Common myeloid progenitor, CD34-positive (primary cell): Measurements from ENCODE around the gene MVD.

Experiments used
- CTCF ChIA-PET: fragments of 350-600 bp; sonication (Branson Sonifier 250); formaldehyde crosslinking; loops from one replicate; lab custom pipeline; 2021; ENCODE audit warnings: antibody characterized with exemption; lab: Charles Lee
- POLR2A ChIA-PET: fragments of 350-600 bp; sonication (Branson Sonifier 250); formaldehyde crosslinking; loops from one replicate; lab custom pipeline; 2021; ENCODE audit warnings: antibody characterized with exemption; lab: Charles Lee
- DNase-seq, 3 donors: peaks; one replicate each; pipeline versions ENCODE4 v3.0.0 to v3.0.0-alpha.2; 2013
- H3K27ac ChIP-seq, 2 experiments: 1 replicate in 1 of 2; 2 replicates in 1 of 2; pipeline ENCODE4 v1.7.0; 2013; ENCODE audit warnings: inconsistent platforms in 2 of 2, low read length in 2 of 2, mild to moderate bottlenecking in 2 of 2, low read depth in 1 of 2, moderate library complexity in 1 of 2; ENCODE audit not compliant: severe bottlenecking in 2 of 2, insufficient read depth in 1 of 2, poor library complexity in 1 of 2
- H3K27me3 ChIP-seq, 5 experiments: replicated peaks in 2 of 5; 1 replicate in 3 of 5; 2 replicates in 2 of 5; pipeline versions ENCODE4 v1.6.1 to v1.7.0; 2013; ENCODE audit warnings: low read length in 4 of 5, mild to moderate bottlenecking in 2 of 5, moderate library complexity in 2 of 5, inconsistent platforms in 1 of 5; ENCODE audit not compliant: insufficient read depth in 5 of 5, control insufficient read depth in 4 of 5
- H3K36me3 ChIP-seq, 4 experiments: 1 replicate in 2 of 4; 2 replicates in 2 of 4; pipeline versions ENCODE4 v1.6.1 to v1.7.0; 2013; ENCODE audit warnings: low read length in 3 of 4, control low read depth in 1 of 4, mild to moderate bottlenecking in 1 of 4; ENCODE audit not compliant: control insufficient read depth in 4 of 4, insufficient read depth in 4 of 4
- H3K4me1 ChIP-seq, 4 experiments: 1 replicate in 3 of 4; 2 replicates in 1 of 4; pipeline versions ENCODE4 v1.6.1 to v1.7.1; 2013; ENCODE audit warnings: low read length in 3 of 4, mild to moderate bottlenecking in 3 of 4, control low read depth in 1 of 4, inconsistent platforms in 1 of 4, moderate library complexity in 1 of 4; ENCODE audit not compliant: control insufficient read depth in 4 of 4, insufficient read depth in 4 of 4; ENCODE audit errors: control extremely low read depth in 1 of 4
- H3K4me3 ChIP-seq, 7 experiments: 1 replicate in 4 of 7; 2 replicates in 3 of 7; pipeline versions ENCODE4 v1.5.1 to v1.7.0; 2013; ENCODE audit warnings: mild to moderate bottlenecking in 7 of 7, low read length in 6 of 7, moderate library complexity in 6 of 7, inconsistent platforms in 2 of 7, low read depth in 2 of 7, control low read depth in 1 of 7; ENCODE audit not compliant: insufficient read depth in 4 of 7, control insufficient read depth in 1 of 7; ENCODE audit errors: extremely low read depth in 1 of 7
- H3K9me3 ChIP-seq, 5 experiments: 1 replicate in 4 of 5; 2 replicates in 1 of 5; pipeline versions ENCODE4 v1.6.1 to v1.7.1; 2013; ENCODE audit warnings: low read length in 4 of 5, mild to moderate bottlenecking in 2 of 5, inconsistent platforms in 1 of 5, low read depth in 1 of 5, moderate library complexity in 1 of 5; ENCODE audit not compliant: control insufficient read depth in 4 of 5, insufficient read depth in 2 of 5; ENCODE audit errors: control extremely low read depth in 1 of 5
- WGBS: methylation state at CpG from one replicate; pipeline ENCODE4 v1.1.5; 2013; ENCODE audit not compliant: insufficient coverage; 5-methylcytosine and 5-hydroxymethylcytosine counted together

MVD gene

GRCh38 chr16:88662222-88662842, 559 bp downstream of the MVD start:
- CTCF ChIA-PET, result interaction anchor here (0.6 to 3.3 kb wide), 3 partner anchors 11 to 45 kb away, joined by 3 to 14 read pairs (median 4); no protein-coding TSS in a partner anchor
- no peak for DNase-seq
- H3K27ac ChIP-seq, result peak overlapping the region; percentile 54 to 89

GRCh38 chr16:88661468-88661867, 1.4 kb downstream of the MVD start:
- Histone ChIP-seq H3K27me3 (no peaks in the 10 kb centered on the region), H3K4me3 (peak overlapping the region in 1 of 7 experiments; percentile 63), H3K9me3 (no peaks in the 10 kb centered on the region), H3K36me3 (peaks cover 0 to 37% (median 9%) of the 10 kb centered on the region in 4 experiments), H3K4me1 (peaks cover 0 to 25% (median 15%) of the 10 kb centered on the region in 4 experiments), H3K27ac (no peak overlapping the region)
- 96% methylated on average over 5 of the region's 10 CpGs for WGBS
- POLR2A ChIA-PET, result no interaction called here
- no peak for DNase-seq
- CTCF ChIA-PET, result no interaction called here

More at GRCh38 chr16:88662222-88662842, 559 bp downstream of the MVD start:
- peak overlapping the region; percentile 66 to 90 (median 82) for H3K4me3 ChIP-seq
- POLR2A ChIA-PET, result interaction anchor here (0.5 to 0.9 kb wide), 3 partner anchors 13 to 122 kb away, joined by 3 read pairs; no protein-coding TSS in a partner anchor
- no peaks in the 10 kb centered on the region for H3K27me3 ChIP-seq
- WGBS, result 4% methylated on average over 41 of the region's 49 CpGs
- peaks cover 0 to 25% (median 15%) of the 10 kb centered on the region in 4 experiments for H3K4me1 ChIP-seq
- no peaks in the 10 kb centered on the region for H3K9me3 ChIP-seq
- peaks cover 0 to 33% (median 7%) of the 10 kb centered on the region in 4 experiments for H3K36me3 ChIP-seq

GRCh38 chr16:88659160-88659559, 3.7 kb downstream of the MVD start:
- ChIA-PET POLR2A (no interaction called here), CTCF (interaction anchor here (0.9 kb wide), 1 partner anchor 45 kb away, joined by 3 read pairs; no protein-coding TSS in a partner anchor)
- peaks cover 0 to 54% (median 20%) of the 10 kb centered on the region in 4 experiments for H3K36me3 ChIP-seq
- no peak overlapping the region for H3K4me3 ChIP-seq
- peaks cover 0 to 16% (median 15%) of the 10 kb centered on the region in 4 experiments for H3K4me1 ChIP-seq
- H3K27ac ChIP-seq, result no peak overlapping the region
- no peaks in the 10 kb centered on the region for H3K9me3 ChIP-seq
- WGBS, result 97% methylated on average over 23 of the region's 25 CpGs
- no peak for DNase-seq
- no peaks in the 10 kb centered on the region for H3K27me3 ChIP-seq

- Histone ChIP-seq H3K4me3 (no peak overlapping the region), H3K27me3 (no peaks in the 10 kb centered on the region), H3K36me3 (peaks cover 0 to 58% (median 22%) of the 10 kb centered on the region in 4 experiments), H3K27ac (no peak overlapping the region), H3K4me1 (peaks cover 0 to 12% (median 11%) of the 10 kb centered on the region in 4 experiments), H3K9me3 (no peaks in the 10 kb centered on the region)
- CTCF ChIA-PET, result interaction anchor here (0.9 kb wide), 1 partner anchor 45 kb away, joined by 3 read pairs; no protein-coding TSS in a partner anchor
- no peak for DNase-seq
- 95% methylated on average over 8 of the region's 15 CpGs for WGBS
- POLR2A ChIA-PET, result no interaction called here
These were observed 4.2 kb downstream of the MVD start for GRCh38 chr16:88658714-88659113.

GRCh38 chr16:88657371-88657770, 5.5 kb downstream of the MVD start:
- Histone ChIP-seq H3K27me3 (no peaks in the 10 kb centered on the region), H3K36me3 (peaks cover 0 to 71% (median 24%) of the 10 kb centered on the region in 4 experiments), H3K4me3 (no peak overlapping the region), H3K4me1 (peaks cover 0 to 14% (median 5%) of the 10 kb centered on the region in 4 experiments), H3K27ac (no peak overlapping the region), H3K9me3 (no peaks in the 10 kb centered on the region)
- ChIA-PET POLR2A (interaction anchor here (0.6 kb wide), 1 partner anchor 29 kb away, joined by 3 read pairs; no protein-coding TSS in a partner anchor), CTCF (no interaction called here)
- DNase-seq, result no peak
- 96% methylated on average over 19 of the region's 19 CpGs for WGBS

GRCh38 chr16:88656291-88656980, 6.5 kb downstream of the MVD start:
- CTCF ChIA-PET, result no interaction called here
- DNase-seq, result no peak
- peaks cover 0 to 81% (median 24%) of the 10 kb centered on the region in 4 experiments for H3K36me3 ChIP-seq
- H3K27me3 ChIP-seq, result no peaks in the 10 kb centered on the region
- 87% methylated on average over 18 of the region's 25 CpGs for WGBS
- H3K27ac ChIP-seq, result no peak overlapping the region
- H3K4me1 ChIP-seq, result peaks cover 0 to 22% (median 4%) of the 10 kb centered on the region in 4 experiments
- no peaks in the 10 kb centered on the region for H3K9me3 ChIP-seq
- POLR2A ChIA-PET, result no interaction called here
- H3K4me3 ChIP-seq, result no peak overlapping the region
